Measurements from ENCODE around the gene EYS. TPM values are rescaled to one million over a fixed set of nuclear protein-coding genes. Genes with fewer than 3 reads are reported as not detected.
"Not testable (repeated sequence)": the region's sequence is repeated elsewhere in the genome, so short reads cannot be mapped to it uniquely, and the experiment has no call there.

EYS gene
- total RNA-seq, 6 experiments from 2014 or later = 0.54 to 2.3 (median 0.74) TPM; not detected in 1

- ATAC-seq = no peak
- H3K27ac ChIP-seq = no peak overlapping the region
- no peaks in the 10 kb centered on the region for H3K9me3 ChIP-seq
- H3K4me1 ChIP-seq = no peaks in the 10 kb centered on the region
- intact Hi-C loops (cut with DNase I) = no loop called here
- no peaks in the 10 kb centered on the region for H3K36me3 ChIP-seq
- no peak for DNase-seq
- TF ChIP-seq CTCF (IDR thresholded peaks at IDR 0.05) (no peak), POLR2A (IDR thresholded peaks at IDR 0.05) (no peak)
- no peaks in the 10 kb centered on the region for H3K27me3 ChIP-seq
- WGBS (ENCODE audit: insufficient coverage, low coverage, low lambda C conversion rate, missing lambda C conversion rate) = 42% methylated on average over 2 of the region's 2 CpGs
- H3K4me3 ChIP-seq = no peak overlapping the region
Measured at GRCh38 chr6:65631711-65632110, 75.3 kb downstream of the EYS start.

- 33% methylated on average over 3 of the region's 35 CpGs for WGBS (ENCODE audit: insufficient coverage, low coverage, low lambda C conversion rate, missing lambda C conversion rate)
- H3K27ac ChIP-seq; ATAC-seq; H3K36me3 ChIP-seq; intact Hi-C loops (cut with DNase I); H3K4me1 ChIP-seq; H3K4me3 ChIP-seq; DNase-seq; H3K27me3 ChIP-seq; H3K9me3 ChIP-seq: not testable (repeated sequence)
Measured at GRCh38 chr6:65627434-65627999, 79.5 kb downstream of the EYS start.

GRCh38 chr6:65627015-65627414 lies 80.0 kb downstream of the EYS start:
- Histone ChIP-seq H3K27ac (no peak overlapping the region), H3K36me3 (no peaks in the 10 kb centered on the region), H3K4me3 (no peak overlapping the region), H3K27me3 (no peaks in the 10 kb centered on the region), H3K9me3 (no peaks in the 10 kb centered on the region), H3K4me1 (no peaks in the 10 kb centered on the region)
- ATAC-seq (no peak), DNase-seq (no peak)
- intact Hi-C loops (cut with DNase I) = no loop called here
- WGBS (ENCODE audit: insufficient coverage, low coverage, low lambda C conversion rate, missing lambda C conversion rate) = 40% methylated on average over 2 of the region's 5 CpGs
- TF ChIP-seq CTCF (IDR thresholded peaks at IDR 0.05) (no peak), POLR2A (IDR thresholded peaks at IDR 0.05) (no peak)

GRCh38 chr6:65623566-65623965 lies 83.5 kb downstream of the EYS start:
- H3K27me3 ChIP-seq = no peaks in the 10 kb centered on the region
- no peak overlapping the region for H3K27ac ChIP-seq
- ATAC-seq (no peak), DNase-seq (no peak)
- H3K4me1 ChIP-seq = no peaks in the 10 kb centered on the region
- H3K36me3 ChIP-seq = no peaks in the 10 kb centered on the region
- intact Hi-C loops (cut with DNase I) = no loop called here
- WGBS (ENCODE audit: insufficient coverage, low coverage, low lambda C conversion rate, missing lambda C conversion rate) = 48% methylated on average over 2 of the region's 2 CpGs
- TF ChIP-seq CTCF (IDR thresholded peaks at IDR 0.05) (no peak), POLR2A (IDR thresholded peaks at IDR 0.05) (no peak)
- no peaks in the 10 kb centered on the region for H3K9me3 ChIP-seq
- no peak overlapping the region for H3K4me3 ChIP-seq

GRCh38 chr6:65610746-65611145 lies 96.3 kb downstream of the EYS start:
- Histone ChIP-seq H3K36me3 (no peaks in the 10 kb centered on the region), H3K27ac (no peak overlapping the region), H3K9me3 (no peaks in the 10 kb centered on the region), H3K4me3 (no peak overlapping the region), H3K27me3 (no peaks in the 10 kb centered on the region), H3K4me1 (no peaks in the 10 kb centered on the region)
- DNase-seq (no peak), ATAC-seq (no peak)
- intact Hi-C loops (cut with DNase I) = no loop called here
- WGBS (ENCODE audit: insufficient coverage, low coverage, low lambda C conversion rate, missing lambda C conversion rate) = 50% methylated on average over 2 of the region's 2 CpGs
- TF ChIP-seq POLR2A (IDR thresholded peaks at IDR 0.05) (no peak), CTCF (IDR thresholded peaks at IDR 0.05) (no peak)
